AG09319 (cell line): ENCODE data around the gene SPRY4.
"Not testable (repeated sequence)": the region's sequence is repeated elsewhere in the genome, so short reads cannot be mapped to it uniquely, and the experiment has no call there.

Experiments used
- DNase-seq: peaks from one replicate; pipeline ENCODE4 v3.0.0-alpha.2; 2010; ENCODE audit warnings: low read depth; ENCODE audit errors: extremely low read depth
- TF ChIP-seq, protein P1 (sequence below): IDR thresholded peaks from 2 replicates; pipeline ENCODE4 v1.5.1; 2011; ENCODE audit warnings: low read depth, mild to moderate bottlenecking, inconsistent platforms, low read length, moderate library complexity

SPRY4 gene

DNA sequence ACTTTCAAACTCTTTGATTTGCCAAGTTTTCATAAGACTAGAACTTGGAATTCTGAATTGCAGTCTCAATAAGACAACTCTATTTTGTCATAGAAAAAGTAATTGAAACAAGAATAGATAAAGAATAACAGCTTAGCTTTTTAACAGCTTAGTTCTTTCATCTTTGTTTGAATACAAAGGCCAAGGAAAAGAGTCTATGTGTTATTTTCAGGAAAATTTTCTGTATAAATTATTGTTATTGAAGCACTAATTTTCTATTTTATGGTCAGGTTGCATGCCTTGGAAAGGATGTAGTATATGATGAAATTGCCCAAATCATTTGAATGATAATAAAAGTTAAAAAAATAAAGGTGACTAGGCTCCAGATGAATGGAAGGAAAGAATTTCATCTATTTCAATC lies 25.2 kb upstream of the SPRY4 start:
- TF ChIP-seq, protein P1, sequence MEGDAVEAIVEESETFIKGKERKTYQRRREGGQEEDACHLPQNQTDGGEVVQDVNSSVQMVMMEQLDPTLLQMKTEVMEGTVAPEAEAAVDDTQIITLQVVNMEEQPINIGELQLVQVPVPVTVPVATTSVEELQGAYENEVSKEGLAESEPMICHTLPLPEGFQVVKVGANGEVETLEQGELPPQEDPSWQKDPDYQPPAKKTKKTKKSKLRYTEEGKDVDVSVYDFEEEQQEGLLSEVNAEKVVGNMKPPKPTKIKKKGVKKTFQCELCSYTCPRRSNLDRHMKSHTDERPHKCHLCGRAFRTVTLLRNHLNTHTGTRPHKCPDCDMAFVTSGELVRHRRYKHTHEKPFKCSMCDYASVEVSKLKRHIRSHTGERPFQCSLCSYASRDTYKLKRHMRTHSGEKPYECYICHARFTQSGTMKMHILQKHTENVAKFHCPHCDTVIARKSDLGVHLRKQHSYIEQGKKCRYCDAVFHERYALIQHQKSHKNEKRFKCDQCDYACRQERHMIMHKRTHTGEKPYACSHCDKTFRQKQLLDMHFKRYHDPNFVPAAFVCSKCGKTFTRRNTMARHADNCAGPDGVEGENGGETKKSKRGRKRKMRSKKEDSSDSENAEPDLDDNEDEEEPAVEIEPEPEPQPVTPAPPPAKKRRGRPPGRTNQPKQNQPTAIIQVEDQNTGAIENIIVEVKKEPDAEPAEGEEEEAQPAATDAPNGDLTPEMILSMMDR, result no peak
- DNase-seq, result no peak

DNA sequence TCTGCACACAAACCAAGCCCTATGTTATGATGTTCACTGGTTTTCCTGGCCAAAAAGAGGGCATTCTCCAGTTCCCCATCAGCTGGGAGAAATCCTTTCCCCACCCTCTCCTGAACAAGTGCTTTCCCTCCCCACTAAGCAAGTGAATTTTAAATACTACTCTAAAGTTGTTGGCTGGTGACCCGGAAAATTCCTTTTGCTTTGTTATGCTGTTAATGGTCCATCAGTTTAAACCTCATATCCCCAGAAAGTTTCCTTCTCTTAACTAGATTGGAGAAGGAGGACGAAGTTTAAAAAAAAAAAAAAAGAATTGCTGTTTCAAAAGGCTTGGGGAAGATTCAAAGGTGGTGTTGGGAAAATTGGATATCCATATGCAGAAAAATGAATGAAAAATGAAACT lies 21.9 kb upstream of the SPRY4 start:
- TF ChIP-seq, protein P1, result no peak
- no peak for DNase-seq

DNA sequence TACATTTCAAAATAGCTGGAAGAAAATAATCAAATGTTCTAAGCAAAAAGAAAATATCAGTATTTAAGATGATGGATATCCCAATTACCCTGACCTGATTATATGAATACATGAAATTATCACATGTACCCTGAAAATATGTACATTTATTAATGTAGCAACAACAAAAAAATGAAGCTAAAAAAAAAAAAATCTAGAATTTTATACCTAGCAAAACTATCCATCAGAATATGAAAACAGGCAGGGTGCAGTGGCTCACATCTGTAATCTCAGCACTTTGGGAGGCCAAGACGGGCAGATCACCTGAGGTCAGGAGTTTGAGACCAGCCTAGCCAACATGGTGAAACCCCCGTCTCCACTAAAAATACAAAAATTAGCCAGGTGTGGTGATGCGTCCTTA lies 20.1 kb upstream of the SPRY4 start:
- DNase-seq, result not testable (repeated sequence)

DNA sequence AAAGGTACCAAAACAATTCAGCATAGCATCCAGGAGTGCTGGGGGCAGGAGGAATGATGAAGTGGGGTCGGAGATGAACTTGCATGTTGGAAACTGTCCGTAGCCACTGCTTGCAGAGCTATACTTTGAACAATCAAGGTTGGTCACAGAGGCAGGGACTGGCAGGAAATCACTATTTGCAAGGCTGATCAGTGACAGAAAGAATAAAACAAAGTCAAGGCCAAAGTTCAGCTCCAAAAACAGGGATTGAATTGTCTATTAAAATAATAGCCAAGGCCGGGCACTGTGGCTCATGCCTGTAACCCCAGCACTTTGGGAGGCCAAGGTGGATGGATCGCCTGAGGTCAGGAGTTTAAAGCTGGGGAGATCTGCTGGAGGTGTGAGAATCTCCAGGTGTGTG lies 18.7 kb upstream of the SPRY4 start:
- TF ChIP-seq, protein P1, result no peak
- DNase-seq, result no peak

DNA sequence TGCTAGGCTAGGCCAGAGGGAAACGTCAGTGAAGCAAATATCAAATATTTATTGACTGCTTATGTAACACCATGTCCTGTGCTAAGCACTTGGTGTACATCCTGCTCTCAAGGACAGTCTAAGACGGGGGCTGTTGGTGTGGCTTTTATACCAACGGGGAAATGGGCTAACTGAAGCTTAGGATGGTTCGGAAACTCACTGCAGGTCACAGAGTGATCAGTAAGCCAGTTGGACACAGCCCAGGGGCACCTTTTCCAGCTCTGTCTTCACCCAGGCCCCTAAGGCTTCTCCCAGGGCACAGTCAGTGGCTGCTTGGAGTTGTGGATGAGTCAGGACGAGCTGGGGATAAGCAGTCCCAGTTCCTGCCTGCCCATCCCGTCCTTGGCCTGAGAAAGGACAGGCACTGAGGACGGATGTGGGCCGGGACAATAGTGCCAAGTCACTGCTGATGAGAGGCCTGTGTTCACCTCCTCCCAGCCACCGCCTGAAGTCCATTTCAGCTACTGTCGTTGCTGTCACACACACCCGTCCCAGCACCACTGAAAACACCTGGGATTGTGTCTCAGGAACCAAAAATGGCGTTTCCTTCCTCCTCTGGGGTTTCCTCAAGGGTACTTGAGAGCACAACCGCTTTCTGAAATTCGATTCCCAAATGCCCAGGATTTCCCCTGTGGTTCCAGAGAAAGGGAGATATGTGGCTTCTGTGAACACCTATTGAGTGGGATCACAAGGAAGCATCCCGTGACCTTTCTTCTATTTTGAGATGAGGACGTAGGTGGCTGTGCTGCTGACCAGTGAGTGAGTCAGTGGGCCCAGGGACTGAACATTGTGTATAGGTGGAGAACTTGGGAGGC lies 17.5 kb upstream of the SPRY4 start:
- TF ChIP-seq, protein P1, result no peak
- DNase-seq, result no peak

DNA sequence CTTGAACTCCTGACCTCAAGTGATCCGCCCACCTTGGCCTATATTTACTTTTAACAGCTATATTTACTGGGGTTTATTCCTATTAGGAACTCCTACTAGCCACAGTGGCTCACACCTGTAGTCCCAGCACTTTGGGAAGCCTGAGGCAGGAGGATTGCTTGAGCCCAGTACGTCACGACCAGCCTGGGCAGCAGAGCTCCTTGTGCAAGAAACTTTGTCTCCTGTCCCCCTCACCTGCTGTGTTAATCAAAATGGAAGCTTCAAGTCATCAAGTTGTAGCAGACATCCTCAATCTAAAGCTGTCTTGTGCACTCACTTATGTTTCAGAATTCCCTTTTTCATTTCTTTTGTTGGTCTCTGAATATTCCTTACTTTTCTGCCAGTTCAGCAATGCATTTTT lies 15.0 kb upstream of the SPRY4 start:
- no peak for DNase-seq
- TF ChIP-seq, protein P1, result no peak

DNA sequence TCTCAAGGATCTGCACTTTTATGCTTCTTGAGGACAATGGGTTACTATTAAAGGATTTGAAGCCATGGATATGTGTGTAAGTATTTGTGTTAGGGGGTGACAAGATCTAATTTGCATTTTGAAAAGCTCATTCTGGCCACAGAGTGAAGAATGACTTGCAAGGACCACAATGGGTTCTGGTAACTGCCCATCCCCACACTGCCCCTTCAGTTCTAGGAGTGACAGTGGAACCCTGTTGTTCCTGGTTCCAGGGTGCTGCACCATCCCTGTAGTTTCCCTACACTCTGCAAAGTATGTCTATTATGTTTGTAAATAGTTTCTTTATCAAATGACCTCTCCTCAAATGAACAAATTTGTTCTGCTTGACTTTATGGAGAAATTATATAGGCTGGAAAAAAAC lies 9.7 kb upstream of the SPRY4 start:
- TF ChIP-seq, protein P1, result no peak
- DNase-seq, result no peak

DNA sequence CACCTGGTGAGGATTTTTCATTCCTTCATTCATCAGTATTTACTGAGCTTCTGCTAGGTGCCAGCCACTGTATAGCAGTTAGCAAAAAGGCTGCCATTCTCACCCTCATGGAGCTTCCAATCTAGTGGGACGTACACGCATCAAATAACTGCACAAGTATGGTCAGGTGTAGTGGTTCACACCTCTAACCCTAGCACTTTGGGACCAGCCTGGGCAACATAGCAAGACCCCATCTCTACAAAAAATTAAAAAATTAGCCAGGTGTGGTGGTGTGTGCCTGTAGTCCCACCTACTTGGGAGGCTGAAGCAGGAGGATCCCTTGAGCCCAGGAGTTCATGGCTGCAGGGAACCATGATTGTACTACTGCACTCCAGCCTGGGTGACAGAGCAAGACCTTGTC lies 8.9 kb upstream of the SPRY4 start:
- DNase-seq, result not testable (repeated sequence)
